Measurements from ENCODE around the gene NEU2.

GRCh38 chr2:233022561-233022960 is 9.9 kb upstream of the NEU2 start:
- TF ChIP-seq CTCF (conservative IDR thresholded peaks at IDR 0.05; ENCODE audit: low read depth, low read length), result no peak
- TF ChIP-seq CEBPB (IDR thresholded peaks at IDR 0.05; ENCODE audit: low read depth, low read length), result no peak
- no peak for TF ChIP-seq RAD21 (IDR thresholded peaks at IDR 0.05; ENCODE audit: low read length)

Measured in IMR-90 (cell line).